ENCODE results near the gene PKP4.

DNA sequence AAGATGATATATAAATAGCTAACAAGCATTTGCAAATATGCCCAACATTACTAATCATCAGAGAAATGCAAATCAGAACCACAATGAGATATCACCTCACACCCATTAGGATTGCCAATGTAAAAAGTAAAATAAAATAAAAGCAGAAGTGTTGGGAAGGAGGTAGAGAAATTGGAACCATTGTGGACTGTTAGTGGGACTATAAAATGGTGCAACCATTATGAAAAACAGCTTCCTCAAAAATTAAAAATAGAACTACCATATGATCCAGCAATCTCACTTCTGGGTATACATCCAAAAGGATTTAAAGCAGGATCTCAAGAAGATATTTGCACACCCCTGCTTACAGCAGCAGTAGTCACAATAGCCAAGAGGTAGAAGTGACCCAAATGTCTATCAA lies 238.6 kb downstream of the PKP4 start:
- TF ChIP-seq KDM1A (IDR thresholded peaks at IDR 0.05; ENCODE audit: borderline replicate concordance, low read length) (no peak), SP1 (IDR thresholded peaks at IDR 0.05; ENCODE audit: low read depth, low read length) (no peak), EGR1 (IDR thresholded peaks at IDR 0.05; ENCODE audit: borderline replicate concordance, low read depth, low read length) (no peak), EZH2 (IDR thresholded peaks at IDR 0.05; ENCODE audit: low read depth, low read length, severe bottlenecking) (no peak), POLR2AphosphoS5 (IDR thresholded peaks at IDR 0.05; ENCODE audit: low read depth, low read length) (no peak), KDM4A (IDR thresholded peaks at IDR 0.05; ENCODE audit: low read depth, low read length, severe bottlenecking) (no peak), EP300 (IDR thresholded peaks at IDR 0.05; ENCODE audit: borderline replicate concordance in 1 of 2, low read depth in 2 of 2, low read length in 2 of 2) (no peak), FOSL1 (IDR thresholded peaks at IDR 0.05; ENCODE audit: insufficient read depth, low read depth, low read length) (no peak), CBX5 (IDR thresholded peaks at IDR 0.05; ENCODE audit: low read depth, low read length) (no peak), MAFK (IDR thresholded peaks at IDR 0.05; ENCODE audit: low read depth, low read length) (no peak), ZNF274 (IDR thresholded peaks at IDR 0.05; ENCODE audit: borderline replicate concordance, extremely low read depth, low read length) (no peak), TBP (IDR thresholded peaks at IDR 0.05; ENCODE audit: low read depth, low read length) (no peak)
- TF ChIP-seq, protein P1, sequence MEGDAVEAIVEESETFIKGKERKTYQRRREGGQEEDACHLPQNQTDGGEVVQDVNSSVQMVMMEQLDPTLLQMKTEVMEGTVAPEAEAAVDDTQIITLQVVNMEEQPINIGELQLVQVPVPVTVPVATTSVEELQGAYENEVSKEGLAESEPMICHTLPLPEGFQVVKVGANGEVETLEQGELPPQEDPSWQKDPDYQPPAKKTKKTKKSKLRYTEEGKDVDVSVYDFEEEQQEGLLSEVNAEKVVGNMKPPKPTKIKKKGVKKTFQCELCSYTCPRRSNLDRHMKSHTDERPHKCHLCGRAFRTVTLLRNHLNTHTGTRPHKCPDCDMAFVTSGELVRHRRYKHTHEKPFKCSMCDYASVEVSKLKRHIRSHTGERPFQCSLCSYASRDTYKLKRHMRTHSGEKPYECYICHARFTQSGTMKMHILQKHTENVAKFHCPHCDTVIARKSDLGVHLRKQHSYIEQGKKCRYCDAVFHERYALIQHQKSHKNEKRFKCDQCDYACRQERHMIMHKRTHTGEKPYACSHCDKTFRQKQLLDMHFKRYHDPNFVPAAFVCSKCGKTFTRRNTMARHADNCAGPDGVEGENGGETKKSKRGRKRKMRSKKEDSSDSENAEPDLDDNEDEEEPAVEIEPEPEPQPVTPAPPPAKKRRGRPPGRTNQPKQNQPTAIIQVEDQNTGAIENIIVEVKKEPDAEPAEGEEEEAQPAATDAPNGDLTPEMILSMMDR (IDR thresholded peaks at IDR 0.05; ENCODE audit: control extremely low read depth in 1 of 3, insufficient read depth in 1 of 3, low read depth in 1 of 3, low read length in 3 of 3): no peak
- TF ChIP-seq, protein P2, sequence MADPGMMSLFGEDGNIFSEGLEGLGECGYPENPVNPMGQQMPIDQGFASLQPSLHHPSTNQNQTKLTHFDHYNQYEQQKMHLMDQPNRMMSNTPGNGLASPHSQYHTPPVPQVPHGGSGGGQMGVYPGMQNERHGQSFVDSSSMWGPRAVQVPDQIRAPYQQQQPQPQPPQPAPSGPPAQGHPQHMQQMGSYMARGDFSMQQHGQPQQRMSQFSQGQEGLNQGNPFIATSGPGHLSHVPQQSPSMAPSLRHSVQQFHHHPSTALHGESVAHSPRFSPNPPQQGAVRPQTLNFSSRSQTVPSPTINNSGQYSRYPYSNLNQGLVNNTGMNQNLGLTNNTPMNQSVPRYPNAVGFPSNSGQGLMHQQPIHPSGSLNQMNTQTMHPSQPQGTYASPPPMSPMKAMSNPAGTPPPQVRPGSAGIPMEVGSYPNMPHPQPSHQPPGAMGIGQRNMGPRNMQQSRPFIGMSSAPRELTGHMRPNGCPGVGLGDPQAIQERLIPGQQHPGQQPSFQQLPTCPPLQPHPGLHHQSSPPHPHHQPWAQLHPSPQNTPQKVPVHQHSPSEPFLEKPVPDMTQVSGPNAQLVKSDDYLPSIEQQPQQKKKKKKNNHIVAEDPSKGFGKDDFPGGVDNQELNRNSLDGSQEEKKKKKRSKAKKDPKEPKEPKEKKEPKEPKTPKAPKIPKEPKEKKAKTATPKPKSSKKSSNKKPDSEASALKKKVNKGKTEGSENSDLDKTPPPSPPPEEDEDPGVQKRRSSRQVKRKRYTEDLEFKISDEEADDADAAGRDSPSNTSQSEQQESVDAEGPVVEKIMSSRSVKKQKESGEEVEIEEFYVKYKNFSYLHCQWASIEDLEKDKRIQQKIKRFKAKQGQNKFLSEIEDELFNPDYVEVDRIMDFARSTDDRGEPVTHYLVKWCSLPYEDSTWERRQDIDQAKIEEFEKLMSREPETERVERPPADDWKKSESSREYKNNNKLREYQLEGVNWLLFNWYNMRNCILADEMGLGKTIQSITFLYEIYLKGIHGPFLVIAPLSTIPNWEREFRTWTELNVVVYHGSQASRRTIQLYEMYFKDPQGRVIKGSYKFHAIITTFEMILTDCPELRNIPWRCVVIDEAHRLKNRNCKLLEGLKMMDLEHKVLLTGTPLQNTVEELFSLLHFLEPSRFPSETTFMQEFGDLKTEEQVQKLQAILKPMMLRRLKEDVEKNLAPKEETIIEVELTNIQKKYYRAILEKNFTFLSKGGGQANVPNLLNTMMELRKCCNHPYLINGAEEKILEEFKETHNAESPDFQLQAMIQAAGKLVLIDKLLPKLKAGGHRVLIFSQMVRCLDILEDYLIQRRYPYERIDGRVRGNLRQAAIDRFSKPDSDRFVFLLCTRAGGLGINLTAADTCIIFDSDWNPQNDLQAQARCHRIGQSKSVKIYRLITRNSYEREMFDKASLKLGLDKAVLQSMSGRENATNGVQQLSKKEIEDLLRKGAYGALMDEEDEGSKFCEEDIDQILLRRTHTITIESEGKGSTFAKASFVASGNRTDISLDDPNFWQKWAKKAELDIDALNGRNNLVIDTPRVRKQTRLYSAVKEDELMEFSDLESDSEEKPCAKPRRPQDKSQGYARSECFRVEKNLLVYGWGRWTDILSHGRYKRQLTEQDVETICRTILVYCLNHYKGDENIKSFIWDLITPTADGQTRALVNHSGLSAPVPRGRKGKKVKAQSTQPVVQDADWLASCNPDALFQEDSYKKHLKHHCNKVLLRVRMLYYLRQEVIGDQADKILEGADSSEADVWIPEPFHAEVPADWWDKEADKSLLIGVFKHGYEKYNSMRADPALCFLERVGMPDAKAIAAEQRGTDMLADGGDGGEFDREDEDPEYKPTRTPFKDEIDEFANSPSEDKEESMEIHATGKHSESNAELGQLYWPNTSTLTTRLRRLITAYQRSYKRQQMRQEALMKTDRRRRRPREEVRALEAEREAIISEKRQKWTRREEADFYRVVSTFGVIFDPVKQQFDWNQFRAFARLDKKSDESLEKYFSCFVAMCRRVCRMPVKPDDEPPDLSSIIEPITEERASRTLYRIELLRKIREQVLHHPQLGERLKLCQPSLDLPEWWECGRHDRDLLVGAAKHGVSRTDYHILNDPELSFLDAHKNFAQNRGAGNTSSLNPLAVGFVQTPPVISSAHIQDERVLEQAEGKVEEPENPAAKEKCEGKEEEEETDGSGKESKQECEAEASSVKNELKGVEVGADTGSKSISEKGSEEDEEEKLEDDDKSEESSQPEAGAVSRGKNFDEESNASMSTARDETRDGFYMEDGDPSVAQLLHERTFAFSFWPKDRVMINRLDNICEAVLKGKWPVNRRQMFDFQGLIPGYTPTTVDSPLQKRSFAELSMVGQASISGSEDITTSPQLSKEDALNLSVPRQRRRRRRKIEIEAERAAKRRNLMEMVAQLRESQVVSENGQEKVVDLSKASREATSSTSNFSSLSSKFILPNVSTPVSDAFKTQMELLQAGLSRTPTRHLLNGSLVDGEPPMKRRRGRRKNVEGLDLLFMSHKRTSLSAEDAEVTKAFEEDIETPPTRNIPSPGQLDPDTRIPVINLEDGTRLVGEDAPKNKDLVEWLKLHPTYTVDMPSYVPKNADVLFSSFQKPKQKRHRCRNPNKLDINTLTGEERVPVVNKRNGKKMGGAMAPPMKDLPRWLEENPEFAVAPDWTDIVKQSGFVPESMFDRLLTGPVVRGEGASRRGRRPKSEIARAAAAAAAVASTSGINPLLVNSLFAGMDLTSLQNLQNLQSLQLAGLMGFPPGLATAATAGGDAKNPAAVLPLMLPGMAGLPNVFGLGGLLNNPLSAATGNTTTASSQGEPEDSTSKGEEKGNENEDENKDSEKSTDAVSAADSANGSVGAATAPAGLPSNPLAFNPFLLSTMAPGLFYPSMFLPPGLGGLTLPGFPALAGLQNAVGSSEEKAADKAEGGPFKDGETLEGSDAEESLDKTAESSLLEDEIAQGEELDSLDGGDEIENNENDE (IDR thresholded peaks at IDR 0.05; ENCODE audit: insufficient replicate concordance, low read length): no peak
